K562 (cell line): ENCODE data around the gene PSORS1C1. TPM values are rescaled to one million over a fixed set of nuclear protein-coding genes. Genes with fewer than 3 reads are reported as not detected.

ENCODE experiments used
- ADNP ChIP-seq: fragments of 200-800 bp; sonication (Bioruptor generic); IDR thresholded peaks from 2 replicates; pipeline ENCODE4 v1.6.1; 2016; ENCODE audit warnings: missing genetic modification characterization, missing compliant biosample characterization
- HDAC1 ChIP-seq, 2 experiments: fragments of 450-650 bp; IDR thresholded peaks; 2 replicates each; pipeline ENCODE4 v1.6.1; 2016 to 2017; ENCODE audit warnings: inconsistent platforms in 1 of 2, mild to moderate bottlenecking in 1 of 2, moderate library complexity in 1 of 2
- RB1 ChIP-seq: fragments of 450-650 bp; IDR thresholded peaks from 2 replicates; pipeline ENCODE4 v1.6.1; 2017; ENCODE audit warnings: low read depth, mild to moderate bottlenecking
- polyA plus RNA-seq, 8 experiments: library from polyadenylated mRNA; depleted of rRNA in 4 of 8; stranded (reverse) in 5 of 8; unstranded in 3 of 8; fragments of >200 nt; fragmentation: Nextera tagmentation in 2 of 8; fragmentation: Illumina TruSeq in 1 of 8; extraction: Ambion mirVana in 2 of 8; extraction: Trizol in 1 of 8; gene quantifications; 2 replicates each; pipeline versions ENCODE4 v1.2.1 to v1.2.3, GENCODE V29; 2011 to 2014; ENCODE audit warnings: inconsistent platforms in 1 of 8, missing spikeins in 1 of 8
- total RNA-seq, 7 experiments: library from RNA; depleted of rRNA in 6 of 7; stranded (reverse); fragments of >200 nt in 6 of 7; fragmentation: Illumina TruSeq in 2 of 7; extraction: Trizol in 2 of 7; gene quantifications; 2 replicates each; pipeline versions ENCODE4 v1.2.1 to v1.2.3, GENCODE V29; 2011 to 2021; ENCODE audit warnings: low replicate concordance in 1 of 7
- TF ChIP-seq, protein P1 (sequence below): fragments of 200-800 bp; sonication (Bioruptor generic); IDR thresholded peaks from 2 replicates; pipeline ENCODE4 v1.6.1; 2016; ENCODE audit warnings: missing genetic modification characterization, missing compliant biosample characterization
- TF ChIP-seq, protein P2 (sequence below), 2 experiments: fragments of 250-450 bp in 1 of 2; fragments of 450-650 bp in 1 of 2; sonication (Bioruptor Pico) in 1 of 2; IDR thresholded peaks; 2 replicates each; pipeline versions ENCODE4 v1.6.1 to v1.8.0; 2016 to 2021; ENCODE audit warnings: mild to moderate bottlenecking in 2 of 2, moderate library complexity in 2 of 2, missing compliant biosample characterization in 1 of 2, missing genetic modification characterization in 1 of 2
- TF ChIP-seq, protein P3 (sequence below): fragments of 450-650 bp; IDR thresholded peaks from 2 replicates; pipeline ENCODE4 v1.6.1; 2016; ENCODE audit warnings: mild to moderate bottlenecking, moderate library complexity
- TF ChIP-seq, protein P4 (sequence below): sonication (generic); formaldehyde crosslinking; IDR thresholded peaks from 2 replicates; pipeline ENCODE4 v1.9.0; 2022; ENCODE audit warnings: mild to moderate bottlenecking, missing genetic modification reagents

PSORS1C1 gene
- total and polyA plus RNA-seq, 9 of the 15 experiments (the other 6 are each of a cell fraction or from before 2014, with no cell fraction given): 0.11 TPM; not detected in 8

DNA sequence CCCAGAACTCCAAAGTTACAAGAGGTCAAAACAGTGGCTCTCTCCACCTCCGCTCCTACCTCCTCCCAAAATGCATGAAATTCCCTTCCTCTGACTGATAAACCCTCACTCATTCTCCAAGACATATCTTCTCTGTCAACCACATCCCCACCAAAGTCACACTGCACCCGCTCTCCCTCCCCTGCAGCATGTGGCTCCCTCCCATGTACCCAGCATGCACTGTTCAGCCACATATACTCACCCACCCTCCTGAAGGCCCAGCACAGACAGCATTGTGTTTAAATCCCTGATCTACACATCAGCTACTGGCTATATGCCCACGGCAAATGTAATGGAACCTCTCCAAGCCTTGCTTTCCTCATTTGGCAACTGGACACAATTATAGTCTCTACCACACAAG lies 61.4 kb downstream of the PSORS1C1 start (continued):
- TF ChIP-seq, protein P1, sequence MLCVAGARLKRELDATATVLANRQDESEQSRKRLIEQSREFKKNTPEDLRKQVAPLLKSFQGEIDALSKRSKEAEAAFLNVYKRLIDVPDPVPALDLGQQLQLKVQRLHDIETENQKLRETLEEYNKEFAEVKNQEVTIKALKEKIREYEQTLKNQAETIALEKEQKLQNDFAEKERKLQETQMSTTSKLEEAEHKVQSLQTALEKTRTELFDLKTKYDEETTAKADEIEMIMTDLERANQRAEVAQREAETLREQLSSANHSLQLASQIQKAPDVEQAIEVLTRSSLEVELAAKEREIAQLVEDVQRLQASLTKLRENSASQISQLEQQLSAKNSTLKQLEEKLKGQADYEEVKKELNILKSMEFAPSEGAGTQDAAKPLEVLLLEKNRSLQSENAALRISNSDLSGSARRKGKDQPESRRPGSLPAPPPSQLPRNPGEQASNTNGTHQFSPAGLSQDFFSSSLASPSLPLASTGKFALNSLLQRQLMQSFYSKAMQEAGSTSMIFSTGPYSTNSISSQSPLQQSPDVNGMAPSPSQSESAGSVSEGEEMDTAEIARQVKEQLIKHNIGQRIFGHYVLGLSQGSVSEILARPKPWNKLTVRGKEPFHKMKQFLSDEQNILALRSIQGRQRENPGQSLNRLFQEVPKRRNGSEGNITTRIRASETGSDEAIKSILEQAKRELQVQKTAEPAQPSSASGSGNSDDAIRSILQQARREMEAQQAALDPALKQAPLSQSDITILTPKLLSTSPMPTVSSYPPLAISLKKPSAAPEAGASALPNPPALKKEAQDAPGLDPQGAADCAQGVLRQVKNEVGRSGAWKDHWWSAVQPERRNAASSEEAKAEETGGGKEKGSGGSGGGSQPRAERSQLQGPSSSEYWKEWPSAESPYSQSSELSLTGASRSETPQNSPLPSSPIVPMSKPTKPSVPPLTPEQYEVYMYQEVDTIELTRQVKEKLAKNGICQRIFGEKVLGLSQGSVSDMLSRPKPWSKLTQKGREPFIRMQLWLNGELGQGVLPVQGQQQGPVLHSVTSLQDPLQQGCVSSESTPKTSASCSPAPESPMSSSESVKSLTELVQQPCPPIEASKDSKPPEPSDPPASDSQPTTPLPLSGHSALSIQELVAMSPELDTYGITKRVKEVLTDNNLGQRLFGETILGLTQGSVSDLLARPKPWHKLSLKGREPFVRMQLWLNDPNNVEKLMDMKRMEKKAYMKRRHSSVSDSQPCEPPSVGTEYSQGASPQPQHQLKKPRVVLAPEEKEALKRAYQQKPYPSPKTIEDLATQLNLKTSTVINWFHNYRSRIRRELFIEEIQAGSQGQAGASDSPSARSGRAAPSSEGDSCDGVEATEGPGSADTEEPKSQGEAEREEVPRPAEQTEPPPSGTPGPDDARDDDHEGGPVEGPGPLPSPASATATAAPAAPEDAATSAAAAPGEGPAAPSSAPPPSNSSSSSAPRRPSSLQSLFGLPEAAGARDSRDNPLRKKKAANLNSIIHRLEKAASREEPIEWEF (CRISPR knock-in tag): no peak
- TF ChIP-seq, protein P2, sequence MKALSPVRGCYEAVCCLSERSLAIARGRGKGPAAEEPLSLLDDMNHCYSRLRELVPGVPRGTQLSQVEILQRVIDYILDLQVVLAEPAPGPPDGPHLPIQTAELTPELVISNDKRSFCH (CRISPR knock-in tag; IDR thresholded peaks at IDR 0.05): no peak
- TF ChIP-seq, protein P2 (tag; IDR thresholded peaks at IDR 0.05): 0 out of 2 replicates have a peak, but pooled peaks have one; percentile 19
- TF ChIP-seq, protein P3, sequence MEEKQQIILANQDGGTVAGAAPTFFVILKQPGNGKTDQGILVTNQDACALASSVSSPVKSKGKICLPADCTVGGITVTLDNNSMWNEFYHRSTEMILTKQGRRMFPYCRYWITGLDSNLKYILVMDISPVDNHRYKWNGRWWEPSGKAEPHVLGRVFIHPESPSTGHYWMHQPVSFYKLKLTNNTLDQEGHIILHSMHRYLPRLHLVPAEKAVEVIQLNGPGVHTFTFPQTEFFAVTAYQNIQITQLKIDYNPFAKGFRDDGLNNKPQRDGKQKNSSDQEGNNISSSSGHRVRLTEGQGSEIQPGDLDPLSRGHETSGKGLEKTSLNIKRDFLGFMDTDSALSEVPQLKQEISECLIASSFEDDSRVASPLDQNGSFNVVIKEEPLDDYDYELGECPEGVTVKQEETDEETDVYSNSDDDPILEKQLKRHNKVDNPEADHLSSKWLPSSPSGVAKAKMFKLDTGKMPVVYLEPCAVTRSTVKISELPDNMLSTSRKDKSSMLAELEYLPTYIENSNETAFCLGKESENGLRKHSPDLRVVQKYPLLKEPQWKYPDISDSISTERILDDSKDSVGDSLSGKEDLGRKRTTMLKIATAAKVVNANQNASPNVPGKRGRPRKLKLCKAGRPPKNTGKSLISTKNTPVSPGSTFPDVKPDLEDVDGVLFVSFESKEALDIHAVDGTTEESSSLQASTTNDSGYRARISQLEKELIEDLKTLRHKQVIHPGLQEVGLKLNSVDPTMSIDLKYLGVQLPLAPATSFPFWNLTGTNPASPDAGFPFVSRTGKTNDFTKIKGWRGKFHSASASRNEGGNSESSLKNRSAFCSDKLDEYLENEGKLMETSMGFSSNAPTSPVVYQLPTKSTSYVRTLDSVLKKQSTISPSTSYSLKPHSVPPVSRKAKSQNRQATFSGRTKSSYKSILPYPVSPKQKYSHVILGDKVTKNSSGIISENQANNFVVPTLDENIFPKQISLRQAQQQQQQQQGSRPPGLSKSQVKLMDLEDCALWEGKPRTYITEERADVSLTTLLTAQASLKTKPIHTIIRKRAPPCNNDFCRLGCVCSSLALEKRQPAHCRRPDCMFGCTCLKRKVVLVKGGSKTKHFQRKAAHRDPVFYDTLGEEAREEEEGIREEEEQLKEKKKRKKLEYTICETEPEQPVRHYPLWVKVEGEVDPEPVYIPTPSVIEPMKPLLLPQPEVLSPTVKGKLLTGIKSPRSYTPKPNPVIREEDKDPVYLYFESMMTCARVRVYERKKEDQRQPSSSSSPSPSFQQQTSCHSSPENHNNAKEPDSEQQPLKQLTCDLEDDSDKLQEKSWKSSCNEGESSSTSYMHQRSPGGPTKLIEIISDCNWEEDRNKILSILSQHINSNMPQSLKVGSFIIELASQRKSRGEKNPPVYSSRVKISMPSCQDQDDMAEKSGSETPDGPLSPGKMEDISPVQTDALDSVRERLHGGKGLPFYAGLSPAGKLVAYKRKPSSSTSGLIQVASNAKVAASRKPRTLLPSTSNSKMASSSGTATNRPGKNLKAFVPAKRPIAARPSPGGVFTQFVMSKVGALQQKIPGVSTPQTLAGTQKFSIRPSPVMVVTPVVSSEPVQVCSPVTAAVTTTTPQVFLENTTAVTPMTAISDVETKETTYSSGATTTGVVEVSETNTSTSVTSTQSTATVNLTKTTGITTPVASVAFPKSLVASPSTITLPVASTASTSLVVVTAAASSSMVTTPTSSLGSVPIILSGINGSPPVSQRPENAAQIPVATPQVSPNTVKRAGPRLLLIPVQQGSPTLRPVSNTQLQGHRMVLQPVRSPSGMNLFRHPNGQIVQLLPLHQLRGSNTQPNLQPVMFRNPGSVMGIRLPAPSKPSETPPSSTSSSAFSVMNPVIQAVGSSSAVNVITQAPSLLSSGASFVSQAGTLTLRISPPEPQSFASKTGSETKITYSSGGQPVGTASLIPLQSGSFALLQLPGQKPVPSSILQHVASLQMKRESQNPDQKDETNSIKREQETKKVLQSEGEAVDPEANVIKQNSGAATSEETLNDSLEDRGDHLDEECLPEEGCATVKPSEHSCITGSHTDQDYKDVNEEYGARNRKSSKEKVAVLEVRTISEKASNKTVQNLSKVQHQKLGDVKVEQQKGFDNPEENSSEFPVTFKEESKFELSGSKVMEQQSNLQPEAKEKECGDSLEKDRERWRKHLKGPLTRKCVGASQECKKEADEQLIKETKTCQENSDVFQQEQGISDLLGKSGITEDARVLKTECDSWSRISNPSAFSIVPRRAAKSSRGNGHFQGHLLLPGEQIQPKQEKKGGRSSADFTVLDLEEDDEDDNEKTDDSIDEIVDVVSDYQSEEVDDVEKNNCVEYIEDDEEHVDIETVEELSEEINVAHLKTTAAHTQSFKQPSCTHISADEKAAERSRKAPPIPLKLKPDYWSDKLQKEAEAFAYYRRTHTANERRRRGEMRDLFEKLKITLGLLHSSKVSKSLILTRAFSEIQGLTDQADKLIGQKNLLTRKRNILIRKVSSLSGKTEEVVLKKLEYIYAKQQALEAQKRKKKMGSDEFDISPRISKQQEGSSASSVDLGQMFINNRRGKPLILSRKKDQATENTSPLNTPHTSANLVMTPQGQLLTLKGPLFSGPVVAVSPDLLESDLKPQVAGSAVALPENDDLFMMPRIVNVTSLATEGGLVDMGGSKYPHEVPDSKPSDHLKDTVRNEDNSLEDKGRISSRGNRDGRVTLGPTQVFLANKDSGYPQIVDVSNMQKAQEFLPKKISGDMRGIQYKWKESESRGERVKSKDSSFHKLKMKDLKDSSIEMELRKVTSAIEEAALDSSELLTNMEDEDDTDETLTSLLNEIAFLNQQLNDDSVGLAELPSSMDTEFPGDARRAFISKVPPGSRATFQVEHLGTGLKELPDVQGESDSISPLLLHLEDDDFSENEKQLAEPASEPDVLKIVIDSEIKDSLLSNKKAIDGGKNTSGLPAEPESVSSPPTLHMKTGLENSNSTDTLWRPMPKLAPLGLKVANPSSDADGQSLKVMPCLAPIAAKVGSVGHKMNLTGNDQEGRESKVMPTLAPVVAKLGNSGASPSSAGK: peak; percentile 61
- TF ChIP-seq ADNP (tag) (no peak), RB1 (no peak), HDAC1 (IDR thresholded peaks at IDR 0.05) (peak in 1 of 2 experiments; percentile 17; a peak in 1 of 4 replicates)
- TF ChIP-seq, protein P4, sequence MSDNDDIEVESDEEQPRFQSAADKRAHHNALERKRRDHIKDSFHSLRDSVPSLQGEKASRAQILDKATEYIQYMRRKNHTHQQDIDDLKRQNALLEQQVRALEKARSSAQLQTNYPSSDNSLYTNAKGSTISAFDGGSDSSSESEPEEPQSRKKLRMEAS (CRISPR knock-in tag): peak; percentile 44; the same call in 1 of the 2 replicates
